NCI-H2227 (cell line): Measurements from ENCODE around the gene GNG12.
"Not testable (repeated sequence)": the region's sequence is repeated elsewhere in the genome, so short reads cannot be mapped to it uniquely, and the experiment has no call there.

Source experiments
- DNase-seq: peaks from one replicate; lab custom pipeline; 2025; ENCODE audit not compliant: unreplicated experiment; lab: John Stamatoyannopoulos, UW

Gene GNG12

GRCh38 chr1:67657152-67657551, 176.1 kb downstream of the GNG12 start:
- not testable (repeated sequence) for DNase-seq

- no peak for DNase-seq
These were observed 177.7 kb downstream of the GNG12 start for GRCh38 chr1:67655581-67655980.

DNA sequence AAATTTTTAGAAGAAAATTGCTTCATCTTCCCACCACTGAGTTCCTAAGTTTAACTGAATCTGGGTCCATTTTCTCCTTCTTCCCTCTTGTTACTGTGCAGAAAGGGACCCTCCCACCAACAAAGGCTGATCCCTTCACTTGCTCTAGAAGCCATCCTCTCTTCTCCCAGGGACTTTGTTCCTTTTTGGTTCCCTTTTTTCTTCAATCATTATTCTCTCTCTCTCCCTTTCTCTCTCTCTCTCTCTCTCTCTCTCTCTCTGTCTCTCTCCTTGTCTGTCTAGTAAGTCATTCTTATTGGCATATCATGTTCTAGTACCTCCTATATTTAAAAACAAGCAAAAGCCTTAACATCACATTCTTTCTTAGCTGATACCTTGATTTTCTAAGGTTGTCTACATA, 180.0 kb downstream of the GNG12 start:
- no peak for DNase-seq

- peak; percentile 59 for DNase-seq
These were observed 180.5 kb downstream of the GNG12 start for GRCh38 chr1:67652800-67653199.
